PFSK-1 (cell line): ENCODE measurements around the gene GPN2.

Experiments used
- FOXP2 ChIP-seq: optimal IDR thresholded peaks from 2 replicates; pipeline ENCODE3; 2011; ENCODE audit warnings: borderline replicate concordance, control low read depth, inconsistent platforms; ENCODE audit not compliant: insufficient read depth; ENCODE audit errors: extremely low read length, extremely low read depth
- POLR2AphosphoS5 ChIP-seq: IDR thresholded peaks from 2 replicates; pipeline ENCODE4 v1.6.1; 2012; ENCODE audit warnings: low read depth, mild to moderate bottlenecking, control low read depth, low read length, moderate library complexity
- REST ChIP-seq, 2 experiments: IDR thresholded peaks; 2 replicates each; pipeline versions ENCODE4 v1.6.1 to v1.8.0; 2011 to 2012; ENCODE audit warnings: low read depth in 2 of 2, low read length in 2 of 2, control low read depth in 1 of 2, inconsistent platforms in 1 of 2, mild to moderate bottlenecking in 1 of 2, moderate library complexity in 1 of 2; ENCODE audit not compliant: insufficient read depth in 1 of 2
- SIN3A ChIP-seq: IDR thresholded peaks from 2 replicates; pipeline ENCODE4 v1.6.1; 2012; ENCODE audit warnings: mild to moderate bottlenecking, low read length, moderate library complexity, borderline replicate concordance; ENCODE audit not compliant: insufficient read depth
- TAF1 ChIP-seq: IDR thresholded peaks from 2 replicates; pipeline ENCODE4 v1.6.1; 2012; ENCODE audit warnings: low read length, control low read depth, borderline replicate concordance; ENCODE audit not compliant: insufficient read depth

DNA sequence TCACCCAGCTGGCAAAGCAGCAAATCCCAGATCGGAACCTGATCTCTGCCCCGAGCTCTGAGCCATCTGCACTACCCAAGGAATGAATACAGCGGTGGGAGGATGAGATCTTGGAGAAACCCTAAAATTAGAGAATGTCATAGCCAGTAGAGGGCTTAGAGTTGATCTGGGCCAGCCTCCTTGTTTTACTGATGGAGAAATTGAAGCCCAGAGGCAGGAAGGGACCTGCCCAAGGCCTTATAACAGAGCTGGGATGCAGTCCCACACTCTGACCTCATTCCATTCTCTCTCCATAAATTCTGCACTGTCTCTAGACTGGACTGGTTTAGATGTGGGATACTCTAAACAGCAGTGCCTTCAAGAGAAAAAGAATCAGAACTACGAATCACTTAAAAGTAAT lies 31.9 kb downstream of the GPN2 start:
- TF ChIP-seq FOXP2: no peak
- TF ChIP-seq SIN3A: no peak
- no peak for TF ChIP-seq TAF1
- no peak for TF ChIP-seq REST (IDR thresholded peaks at IDR 0.05; ENCODE audit: insufficient read depth in 1 of 2, low read depth in 2 of 2, low read length in 2 of 2)
- no peak for TF ChIP-seq POLR2AphosphoS5
